ENCODE results near the gene SEPTIN5.

SEPTIN5 gene

DNA sequence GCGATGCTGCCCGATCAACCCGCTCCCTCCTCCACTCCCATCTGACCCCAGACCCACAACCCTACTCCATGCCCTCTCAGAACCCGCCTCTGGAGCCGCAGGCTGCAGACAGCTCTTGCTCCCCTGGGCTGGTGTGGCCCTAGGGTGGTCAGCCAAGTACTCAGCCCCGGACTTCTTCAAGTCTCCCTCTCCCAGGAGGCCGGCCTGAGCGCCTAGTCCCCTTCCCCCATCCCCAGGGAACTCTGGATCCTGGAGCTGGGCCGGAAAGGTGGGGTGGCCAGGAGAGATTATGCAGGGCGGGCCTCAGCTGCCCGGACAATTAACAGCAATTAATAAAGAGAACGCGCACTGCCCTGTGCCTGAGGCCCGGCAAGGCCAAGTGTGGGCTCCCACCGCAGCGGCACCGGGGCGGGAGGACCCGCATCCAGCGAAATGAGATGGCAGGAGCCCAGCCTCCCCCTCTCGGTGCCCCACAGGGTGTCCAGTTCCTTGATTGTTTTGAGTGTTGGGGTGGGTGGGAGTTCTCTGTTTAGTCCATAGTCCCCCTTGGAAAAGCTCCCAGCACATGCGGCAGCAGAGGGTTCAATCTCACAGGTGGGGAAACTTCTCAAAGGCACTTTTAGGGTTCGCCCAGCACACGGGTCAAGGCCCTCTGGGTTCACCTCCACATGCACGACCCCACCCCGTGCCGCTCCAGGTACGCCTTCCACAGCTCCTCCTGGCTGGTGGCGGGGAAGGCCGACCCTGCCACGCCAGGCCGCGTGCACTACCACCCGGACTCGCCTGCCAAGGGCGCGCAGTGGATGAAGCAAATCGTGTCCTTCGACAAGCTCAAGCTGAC, 49.4 kb downstream of the SEPTIN5 start:
- no peak for DNase-seq

DNA sequence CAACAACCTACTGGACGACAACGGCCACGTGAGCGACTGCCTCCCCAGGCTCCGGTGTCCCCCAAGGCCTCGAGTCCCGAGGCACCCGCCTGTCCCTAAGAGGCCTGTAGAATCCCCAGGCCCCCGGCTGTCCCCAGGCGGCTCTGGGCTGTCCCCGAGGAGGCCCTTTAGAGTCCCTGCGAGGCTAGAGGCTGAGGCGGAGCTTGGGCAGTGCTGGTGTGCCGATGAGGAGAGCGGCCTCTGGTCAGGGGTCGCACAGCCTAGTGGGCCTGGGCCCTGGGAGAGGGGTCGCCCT, 49.9 kb downstream of the SEPTIN5 start:
- DNase-seq: no peak

- no peak for DNase-seq
Observed at GRCh38 chr22:19764636-19765476, 50.6 kb downstream of the SEPTIN5 start.

- no peak for DNase-seq
Observed at GRCh38 chr22:19765477-19766239, 51.4 kb downstream of the SEPTIN5 start.

GRCh38 chr22:19766240-19766510, 51.9 kb downstream of the SEPTIN5 start:
- no peak for DNase-seq

- DNase-seq: no peak
Observed at GRCh38 chr22:19766511-19767426, 52.5 kb downstream of the SEPTIN5 start.

DNA sequence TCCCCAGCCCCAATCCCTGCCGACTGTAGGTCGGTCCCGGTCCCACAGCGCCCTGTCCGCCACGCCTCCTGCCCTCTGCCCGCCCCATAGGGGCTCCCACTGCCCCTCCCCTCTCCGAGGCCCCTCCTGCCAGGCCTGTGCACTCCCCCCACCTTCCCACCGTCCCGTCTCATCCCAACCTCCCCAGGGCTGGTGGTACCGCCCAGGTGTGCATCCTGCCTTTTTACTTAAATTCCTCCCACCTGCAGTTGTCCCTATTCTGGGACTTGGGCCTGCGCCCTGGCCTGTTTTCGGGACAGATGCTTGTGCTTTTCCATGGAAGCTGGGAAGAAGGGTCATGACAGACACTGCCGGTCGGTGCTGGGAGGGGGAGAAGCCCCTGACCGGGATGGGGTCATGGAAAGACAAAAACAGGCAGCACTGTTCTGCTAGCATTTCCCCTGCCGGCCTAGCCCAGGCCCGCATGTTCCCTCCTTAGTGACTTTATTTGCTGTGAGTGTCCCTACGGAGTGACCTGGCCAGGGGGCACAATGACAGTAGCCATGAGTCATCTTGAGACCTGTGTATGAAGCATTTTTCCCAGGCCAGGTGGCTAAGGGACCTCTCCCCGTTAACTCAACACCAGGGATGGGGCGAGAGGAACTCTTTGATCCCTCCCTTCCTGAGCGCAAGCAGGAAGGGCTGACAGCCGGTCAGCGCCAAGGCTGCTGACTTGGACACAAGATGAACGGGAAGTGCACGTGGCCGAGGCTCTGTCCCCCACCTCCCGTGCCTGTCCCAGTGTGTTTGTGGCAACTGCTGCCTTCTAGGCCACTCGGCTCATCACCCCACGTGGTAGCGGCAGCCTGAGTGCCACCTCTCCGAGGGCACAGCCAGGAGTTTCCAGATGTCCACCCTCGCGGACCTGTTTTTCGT, 53.4 kb downstream of the SEPTIN5 start:
- no peak for DNase-seq

- no peak for DNase-seq
Observed at GRCh38 chr22:19769393-19769715, 55.1 kb downstream of the SEPTIN5 start.

DNA sequence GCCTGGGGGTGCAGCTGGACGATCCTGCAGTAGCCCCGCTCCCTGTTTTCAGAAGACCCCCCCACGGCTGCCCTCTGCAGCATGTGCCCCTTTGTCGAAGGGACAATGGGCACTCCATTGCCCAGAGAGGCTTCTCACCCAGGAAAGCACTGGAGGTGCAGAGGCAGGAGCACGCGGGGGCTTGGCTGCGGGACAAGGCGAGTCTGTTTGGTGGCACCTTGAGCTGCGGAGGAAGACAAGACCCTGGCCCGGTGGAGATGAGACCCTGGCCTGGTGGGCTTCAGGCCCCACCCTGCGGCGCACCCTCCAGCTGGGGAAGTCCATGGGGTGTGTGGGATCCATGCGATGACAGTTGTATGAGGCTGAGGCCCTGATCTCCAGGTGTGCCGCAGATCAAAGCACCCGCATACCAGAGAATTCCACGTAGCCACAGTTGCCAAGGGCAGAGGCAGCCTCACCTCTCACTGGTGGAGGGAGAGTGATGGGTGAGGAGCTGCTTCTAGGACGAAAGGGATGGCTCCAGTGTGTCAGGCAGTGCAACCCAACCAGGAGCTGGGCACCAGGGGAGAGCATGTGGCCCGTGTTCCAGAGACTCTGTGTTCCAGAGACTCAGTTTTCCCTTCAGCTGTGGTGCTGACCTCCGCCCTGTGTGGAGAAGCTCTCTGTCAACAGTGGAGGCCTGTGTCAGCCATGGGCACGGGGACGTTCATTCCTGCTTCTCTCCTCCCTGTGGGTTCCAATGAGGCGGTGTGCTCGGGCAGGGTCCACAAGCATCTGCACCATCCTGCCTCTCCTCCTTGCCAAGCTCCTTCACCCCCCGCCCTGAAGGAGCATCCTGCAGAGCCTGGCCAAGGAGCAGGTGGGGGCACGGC, 56.3 kb downstream of the SEPTIN5 start:
- DNase-seq: no peak

GRCh38 chr22:19772422-19772672, 58.0 kb downstream of the SEPTIN5 start:
- DNase-seq: no peak

All from NCI-H446 (cell line).